ENCODE measurements around the gene UQCC2.
A peak's percentile ranks its signal among the peaks of the same experiment; 100 is the strongest.

UQCC2 gene

DNA sequence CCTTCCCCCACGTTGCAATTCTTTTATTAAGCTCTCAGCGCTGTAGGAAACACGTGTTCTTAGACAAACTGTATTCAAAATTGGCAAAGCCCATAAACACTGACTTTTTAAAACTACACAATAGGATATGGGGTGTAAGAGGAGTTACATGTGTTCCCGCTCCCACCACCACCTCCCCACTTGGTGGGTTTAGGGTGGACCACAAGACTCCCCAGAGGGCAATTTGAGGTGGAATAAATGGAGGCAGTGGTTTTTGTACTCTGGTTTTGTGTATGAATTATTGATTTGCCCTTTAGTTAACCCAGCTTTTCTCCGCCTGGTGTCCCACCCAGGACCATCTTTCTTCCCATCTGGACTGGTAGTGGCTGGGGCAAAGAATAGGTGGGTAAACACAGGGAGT, 3.7 kb downstream of the UQCC2 start:
- Histone ChIP-seq H3K4me3 (ENCODE audit: low read depth, low read length) (no peak overlapping the region), H3K27ac (0 out of 2 replicates have a peak overlapping the region, but pooled peaks have one; percentile 99), H3K9me3 (ENCODE audit: severe bottlenecking) (no peaks in the 10 kb centered on the region), H3K36me3 (peaks cover 75% of the 10 kb centered on the region), H3K27me3 (ENCODE audit: insufficient read depth, low read depth, severe bottlenecking) (no peaks in the 10 kb centered on the region)
- DNase-seq = no peak
- TF ChIP-seq, protein P1, sequence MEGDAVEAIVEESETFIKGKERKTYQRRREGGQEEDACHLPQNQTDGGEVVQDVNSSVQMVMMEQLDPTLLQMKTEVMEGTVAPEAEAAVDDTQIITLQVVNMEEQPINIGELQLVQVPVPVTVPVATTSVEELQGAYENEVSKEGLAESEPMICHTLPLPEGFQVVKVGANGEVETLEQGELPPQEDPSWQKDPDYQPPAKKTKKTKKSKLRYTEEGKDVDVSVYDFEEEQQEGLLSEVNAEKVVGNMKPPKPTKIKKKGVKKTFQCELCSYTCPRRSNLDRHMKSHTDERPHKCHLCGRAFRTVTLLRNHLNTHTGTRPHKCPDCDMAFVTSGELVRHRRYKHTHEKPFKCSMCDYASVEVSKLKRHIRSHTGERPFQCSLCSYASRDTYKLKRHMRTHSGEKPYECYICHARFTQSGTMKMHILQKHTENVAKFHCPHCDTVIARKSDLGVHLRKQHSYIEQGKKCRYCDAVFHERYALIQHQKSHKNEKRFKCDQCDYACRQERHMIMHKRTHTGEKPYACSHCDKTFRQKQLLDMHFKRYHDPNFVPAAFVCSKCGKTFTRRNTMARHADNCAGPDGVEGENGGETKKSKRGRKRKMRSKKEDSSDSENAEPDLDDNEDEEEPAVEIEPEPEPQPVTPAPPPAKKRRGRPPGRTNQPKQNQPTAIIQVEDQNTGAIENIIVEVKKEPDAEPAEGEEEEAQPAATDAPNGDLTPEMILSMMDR (IDR thresholded peaks at IDR 0.05; ENCODE audit: low read depth, low read length) = no peak

DNA sequence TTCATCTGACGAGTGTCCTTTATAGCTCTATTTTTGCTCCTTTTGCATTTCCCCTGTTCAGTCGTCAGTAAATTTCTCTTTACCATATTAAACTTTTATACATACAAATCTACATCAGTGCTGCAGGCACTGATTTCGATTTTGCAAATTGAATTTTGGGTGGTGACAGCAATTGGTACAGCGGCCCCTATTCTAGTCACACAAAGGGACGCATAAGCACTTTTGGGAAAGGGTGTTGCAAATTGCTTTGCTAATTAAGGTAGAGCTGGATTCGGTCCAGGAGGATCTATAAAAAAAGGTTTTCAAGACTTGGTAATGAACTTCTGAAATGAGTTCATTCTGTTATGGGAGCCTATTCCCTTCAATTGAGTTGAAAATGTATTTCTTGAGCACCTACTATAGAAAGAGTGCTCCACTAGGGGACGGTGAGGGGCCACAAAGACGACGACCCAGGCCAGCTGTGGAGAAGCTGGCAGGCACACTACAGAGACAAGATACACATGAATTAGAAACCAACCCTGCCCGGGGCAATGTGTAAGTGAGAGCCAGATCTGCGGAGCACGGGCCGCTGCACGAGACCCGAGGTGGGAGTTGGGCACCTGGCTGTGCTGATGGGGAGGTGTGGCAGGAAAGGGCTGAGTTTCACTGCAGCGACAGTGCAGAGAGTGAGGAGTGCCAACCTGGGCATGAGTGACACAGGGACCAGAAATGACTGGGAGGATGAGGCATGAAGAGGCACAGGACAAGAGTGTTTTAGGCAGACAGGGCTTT, 5.4 kb downstream of the UQCC2 start:
- no peaks in the 10 kb centered on the region for H3K9me3 ChIP-seq (ENCODE audit: severe bottlenecking)
- TF ChIP-seq, protein P1 (IDR thresholded peaks at IDR 0.05; ENCODE audit: low read depth, low read length) = no peak
- peaks cover 90% of the 10 kb centered on the region for H3K36me3 ChIP-seq
- H3K4me3 ChIP-seq (ENCODE audit: low read depth, low read length) = no peak overlapping the region
- no peak overlapping the region for H3K27ac ChIP-seq
- H3K27me3 ChIP-seq (ENCODE audit: insufficient read depth, low read depth, severe bottlenecking) = no peaks in the 10 kb centered on the region
- no peak for DNase-seq

DNA sequence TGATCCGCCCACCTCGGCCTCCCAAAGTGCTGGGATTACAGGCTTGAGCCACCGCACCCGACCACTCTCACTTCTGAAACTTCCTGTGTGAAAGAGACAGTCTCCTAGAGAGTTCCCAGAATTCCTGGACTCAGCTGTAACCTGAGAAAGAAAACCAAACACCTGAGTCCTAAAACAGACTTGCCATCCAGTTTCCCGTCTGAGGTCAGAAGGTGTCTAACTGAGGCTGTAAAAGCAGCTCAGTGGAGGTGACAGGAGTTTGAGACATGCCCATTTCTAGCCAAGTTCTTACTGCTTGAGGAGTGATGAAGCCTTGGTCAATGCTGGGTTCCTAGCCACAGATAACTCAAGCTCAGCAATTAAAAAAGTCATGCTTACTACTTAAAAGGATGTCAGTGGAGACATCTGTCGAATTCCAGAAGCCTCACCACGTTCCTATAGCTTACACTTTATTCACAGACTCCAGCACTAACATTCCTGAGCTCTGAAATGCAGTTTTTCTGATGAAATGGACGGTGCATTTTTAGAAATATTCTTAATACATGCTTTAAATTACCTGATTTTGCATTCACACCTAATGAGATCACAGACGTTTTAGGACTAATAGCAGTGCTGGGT, 6.1 kb downstream of the UQCC2 start:
- Histone ChIP-seq H3K27ac (no peak overlapping the region), H3K36me3 (peaks cover 95% of the 10 kb centered on the region), H3K9me3 (ENCODE audit: severe bottlenecking) (no peaks in the 10 kb centered on the region), H3K4me3 (ENCODE audit: low read depth, low read length) (no peak overlapping the region), H3K27me3 (ENCODE audit: insufficient read depth, low read depth, severe bottlenecking) (no peaks in the 10 kb centered on the region)
- TF ChIP-seq, protein P1 (IDR thresholded peaks at IDR 0.05; ENCODE audit: low read depth, low read length) = no peak
- no peak for DNase-seq

DNA sequence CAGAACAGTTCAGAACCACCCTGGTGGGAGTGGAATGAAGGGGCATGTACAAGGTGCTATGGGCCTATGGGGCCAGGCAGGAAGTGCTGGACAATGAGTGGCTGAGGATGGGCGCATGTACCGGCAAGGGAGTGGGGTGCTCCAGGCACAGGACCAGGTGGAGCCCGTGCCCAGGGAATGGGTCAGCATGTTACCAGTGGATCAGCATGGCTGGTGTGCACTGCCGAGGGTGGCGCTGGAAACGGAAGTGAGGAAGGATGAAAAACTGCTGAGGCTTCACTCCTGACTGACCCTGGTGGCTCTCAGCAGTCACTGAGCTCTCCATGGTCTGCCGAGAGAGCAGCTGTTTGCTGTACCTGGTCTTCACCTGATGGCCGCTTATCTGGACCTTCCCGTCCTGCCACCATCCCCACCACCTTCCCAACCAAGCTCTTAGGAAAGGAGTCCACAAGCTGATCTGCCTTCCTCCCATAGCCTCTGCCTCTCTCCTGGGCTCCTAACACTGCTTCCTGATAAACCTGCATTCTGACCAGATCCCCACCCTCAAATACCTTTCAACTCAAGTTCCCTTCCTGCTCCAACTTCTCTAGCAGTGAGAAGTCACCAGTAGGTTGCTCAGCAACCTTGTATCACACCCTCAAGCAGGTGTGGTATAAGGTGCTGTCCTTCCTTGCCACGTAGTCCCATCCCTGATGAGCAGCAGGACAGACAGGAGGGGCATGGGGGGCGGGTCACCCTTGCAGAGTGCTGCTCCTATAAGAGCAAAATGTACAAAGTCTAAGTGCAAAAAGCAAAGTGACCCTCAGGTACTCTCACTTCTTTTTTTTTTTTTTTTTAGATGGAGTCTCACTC, 7.1 kb downstream of the UQCC2 start:
- DNase-seq = no peak
- H3K4me3 ChIP-seq (ENCODE audit: low read depth, low read length) = no peak overlapping the region
- peaks cover 95% of the 10 kb centered on the region for H3K36me3 ChIP-seq
- no peaks in the 10 kb centered on the region for H3K27me3 ChIP-seq (ENCODE audit: insufficient read depth, low read depth, severe bottlenecking)
- TF ChIP-seq, protein P1 (IDR thresholded peaks at IDR 0.05; ENCODE audit: low read depth, low read length) = no peak
- no peaks in the 10 kb centered on the region for H3K9me3 ChIP-seq (ENCODE audit: severe bottlenecking)
- H3K27ac ChIP-seq = no peak overlapping the region

DNA sequence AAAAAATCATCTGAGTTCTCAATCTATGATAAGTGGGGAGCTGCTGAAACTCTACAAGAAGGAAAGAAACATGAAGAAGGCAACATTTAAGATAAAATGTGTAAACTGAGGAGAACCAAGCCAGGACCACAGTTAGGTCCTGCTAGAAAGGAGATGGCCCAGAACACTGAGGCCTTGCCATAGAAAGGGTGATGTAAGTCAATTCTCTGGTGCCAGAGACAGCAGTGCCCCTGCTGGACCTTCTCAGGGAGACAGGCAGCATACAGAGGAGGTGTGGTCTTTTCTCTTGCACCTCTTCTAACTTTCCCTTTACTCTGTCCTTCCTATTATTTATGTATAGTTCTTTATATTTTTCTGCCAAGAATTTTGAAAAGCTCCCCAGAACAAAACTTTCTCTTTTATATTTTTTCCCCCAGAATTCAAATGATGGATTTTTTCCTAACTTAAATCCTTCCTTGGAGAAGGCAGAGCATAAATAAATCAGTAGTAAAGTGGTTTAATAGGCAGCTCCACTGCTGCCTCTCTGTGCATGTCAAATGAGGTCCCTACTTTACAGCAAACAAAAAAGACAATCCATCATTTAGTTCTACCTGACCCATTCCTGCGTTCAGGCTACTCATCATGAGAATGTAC, 9.0 kb downstream of the UQCC2 start:
- Histone ChIP-seq H3K27ac (peak overlapping the region; percentile 11; the same call in 1 of the 2 replicates), H3K4me3 (ENCODE audit: low read depth, low read length) (no peak overlapping the region), H3K9me3 (ENCODE audit: severe bottlenecking) (no peaks in the 10 kb centered on the region), H3K27me3 (ENCODE audit: insufficient read depth, low read depth, severe bottlenecking) (no peaks in the 10 kb centered on the region), H3K36me3 (peaks cover 94% of the 10 kb centered on the region)
- peak; percentile 79 for DNase-seq
- TF ChIP-seq, protein P1 (IDR thresholded peaks at IDR 0.05; ENCODE audit: low read depth, low read length) = peak; percentile 87

Measured in WERI-Rb-1 (cell line).